Limb (tissue), 2 donors: ENCODE results near the gene FGR.

ENCODE experiments used
- DNase-seq, 2 donors: peaks; one replicate each; pipeline ENCODE4 v3.0.0-alpha.2; 2016; ENCODE audit errors: extremely low spot score in 2 of 2

The FGR gene

GRCh38 chr1:27589841-27590426 is 45.1 kb downstream of the FGR start:
- no peak for DNase-seq

- no peak for DNase-seq
Observed at GRCh38 chr1:27589441-27589840, 45.5 kb downstream of the FGR start.

- DNase-seq: no peak
Observed at GRCh38 chr1:27588256-27589232, 46.4 kb downstream of the FGR start.

DNA sequence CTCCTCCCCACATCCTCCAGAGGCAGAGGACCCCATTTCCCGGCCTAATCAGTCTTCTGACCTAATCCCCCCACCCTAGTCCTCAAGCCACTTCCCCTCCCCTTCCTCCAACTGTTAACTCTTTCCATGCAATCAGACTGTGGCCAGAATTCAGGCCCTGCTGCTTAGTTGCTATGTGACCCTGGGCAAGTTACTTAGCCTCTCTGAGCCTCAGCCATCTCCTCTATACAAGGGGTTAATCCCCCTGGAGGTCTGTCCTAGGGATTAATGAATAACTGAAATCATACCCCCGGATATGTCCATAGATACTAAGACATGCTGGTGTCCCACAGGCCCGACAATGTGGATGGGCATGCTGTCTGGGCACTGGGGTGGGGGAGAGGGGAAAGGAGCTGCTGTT is 49.3 kb downstream of the FGR start:
- no peak for DNase-seq

DNA sequence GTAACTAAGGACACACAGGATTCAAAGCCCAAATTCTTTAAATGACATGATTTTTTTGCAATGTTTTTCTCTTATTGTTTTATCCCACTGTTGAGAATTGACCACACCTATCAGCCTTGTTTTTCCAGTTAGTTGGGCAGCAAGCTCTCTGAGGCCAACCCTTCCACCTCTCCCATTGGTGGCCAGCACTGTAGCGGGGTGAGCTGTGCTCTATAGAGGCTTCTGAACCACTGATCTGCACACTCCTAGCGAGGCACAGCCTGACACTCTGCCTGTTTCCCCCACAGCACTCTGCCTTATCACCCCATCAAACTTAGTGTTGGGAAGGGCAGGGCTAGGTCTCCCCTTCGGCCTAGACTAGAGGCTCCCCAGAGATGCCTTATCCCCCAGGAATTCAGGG is 50.5 kb downstream of the FGR start:
- no peak for DNase-seq

GRCh38 chr1:27583479-27583878 is 51.5 kb downstream of the FGR start:
- no peak for DNase-seq

GRCh38 chr1:27581823-27582243 is 53.2 kb downstream of the FGR start:
- no peak for DNase-seq

- peak; percentile 36 to 65 for DNase-seq
Observed at GRCh38 chr1:27577504-27578188, 57.3 kb downstream of the FGR start.

- DNase-seq: no peak
Observed at GRCh38 chr1:27576806-27577227, 58.2 kb downstream of the FGR start.

- DNase-seq: peak in 1 of 2 donors; percentile 75
Observed at GRCh38 chr1:27575840-27576331, 59.1 kb downstream of the FGR start.

DNA sequence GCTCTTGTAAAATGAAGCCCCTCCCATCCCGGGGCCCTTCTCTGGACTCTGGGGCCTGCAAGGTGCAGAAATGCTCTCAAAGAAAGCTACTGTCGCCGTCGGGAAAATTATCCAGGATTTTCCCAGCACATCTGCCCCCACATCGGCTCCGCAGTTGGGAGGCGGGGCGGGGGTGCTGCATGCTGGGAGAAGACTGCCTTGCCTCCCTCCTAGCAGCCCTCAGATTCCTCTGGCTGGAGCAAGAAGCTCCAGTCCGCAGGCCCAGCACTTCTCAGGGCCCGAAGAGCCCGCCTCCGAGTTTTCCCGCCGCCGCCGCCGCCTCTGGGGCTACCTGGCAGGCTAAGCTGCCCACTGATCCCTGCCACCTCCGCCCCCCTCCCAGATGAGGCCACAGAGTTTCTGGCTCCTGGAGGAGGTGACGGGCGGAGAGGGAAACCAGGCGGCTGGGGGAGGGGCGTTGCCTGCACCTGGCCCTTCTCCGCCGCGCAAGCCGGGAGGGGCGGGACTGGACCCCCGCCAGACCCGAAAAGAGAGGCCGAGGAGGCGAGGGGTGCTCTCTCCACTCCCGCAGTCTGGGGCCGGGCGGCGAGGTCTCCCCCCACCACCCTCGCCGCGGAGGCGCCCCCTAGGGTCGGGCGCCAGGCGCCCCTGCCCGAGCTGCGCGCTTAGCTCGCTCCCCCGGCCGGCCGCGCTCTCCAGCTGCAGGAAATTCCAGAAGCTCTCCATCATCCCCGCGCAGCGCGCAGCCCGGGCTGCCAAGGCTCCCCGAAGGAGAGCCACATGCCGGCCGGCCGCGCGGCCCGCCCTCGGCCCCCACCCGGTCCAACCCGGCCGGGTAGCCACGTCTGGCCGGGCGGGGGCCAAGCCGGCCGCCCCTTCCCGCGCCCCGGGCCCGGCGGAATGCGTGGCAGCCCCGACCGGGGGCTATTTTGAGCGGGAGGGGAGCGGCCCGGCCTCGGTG is 59.8 kb downstream of the FGR start:
- DNase-seq: peak; percentile 76 to 87

DNA sequence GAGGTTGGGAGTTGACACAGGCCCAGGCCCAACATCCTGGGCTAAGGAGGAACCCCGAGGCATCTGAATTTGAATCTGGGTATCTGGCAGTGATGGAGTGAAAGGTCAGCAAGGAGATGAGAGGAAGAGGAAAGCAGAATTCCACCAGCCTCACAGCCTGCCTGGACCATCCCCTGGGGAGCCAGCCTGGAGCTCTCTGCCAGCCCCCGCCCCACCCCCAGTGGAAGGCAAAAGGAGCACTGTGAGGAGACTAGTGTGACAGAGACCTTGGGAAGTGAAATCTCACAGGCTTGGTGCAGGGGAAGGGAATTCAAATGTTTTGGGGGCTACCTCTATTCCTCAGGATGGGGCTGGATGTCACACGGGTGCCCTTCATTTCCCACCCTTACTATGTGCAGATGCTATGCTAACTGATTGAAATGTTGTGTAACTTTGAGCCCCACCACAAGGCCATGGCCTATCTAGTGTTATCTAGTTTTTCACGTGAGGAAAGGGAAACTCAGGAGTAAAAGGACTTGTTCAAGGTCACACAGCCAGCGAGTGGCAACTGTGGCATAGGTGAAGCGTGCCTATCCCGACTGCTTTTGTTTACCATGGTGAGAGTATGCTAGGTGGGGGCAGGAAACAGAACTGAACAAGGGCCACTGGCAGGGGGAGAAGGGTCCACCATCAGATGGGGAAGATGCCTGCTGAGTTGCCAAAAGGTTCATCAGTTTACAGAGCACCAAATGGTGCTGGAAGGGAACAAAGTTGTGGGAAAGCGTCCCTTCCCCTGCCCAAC is 60.8 kb downstream of the FGR start:
- DNase-seq: peak in 1 of 2 donors; percentile 34

GRCh38 chr1:27572679-27573426 is 62.1 kb downstream of the FGR start:
- peak in 1 of 2 donors; percentile 39 for DNase-seq

GRCh38 chr1:27572019-27572678 is 62.8 kb downstream of the FGR start:
- DNase-seq: peak in 1 of 2 donors; percentile 42

DNA sequence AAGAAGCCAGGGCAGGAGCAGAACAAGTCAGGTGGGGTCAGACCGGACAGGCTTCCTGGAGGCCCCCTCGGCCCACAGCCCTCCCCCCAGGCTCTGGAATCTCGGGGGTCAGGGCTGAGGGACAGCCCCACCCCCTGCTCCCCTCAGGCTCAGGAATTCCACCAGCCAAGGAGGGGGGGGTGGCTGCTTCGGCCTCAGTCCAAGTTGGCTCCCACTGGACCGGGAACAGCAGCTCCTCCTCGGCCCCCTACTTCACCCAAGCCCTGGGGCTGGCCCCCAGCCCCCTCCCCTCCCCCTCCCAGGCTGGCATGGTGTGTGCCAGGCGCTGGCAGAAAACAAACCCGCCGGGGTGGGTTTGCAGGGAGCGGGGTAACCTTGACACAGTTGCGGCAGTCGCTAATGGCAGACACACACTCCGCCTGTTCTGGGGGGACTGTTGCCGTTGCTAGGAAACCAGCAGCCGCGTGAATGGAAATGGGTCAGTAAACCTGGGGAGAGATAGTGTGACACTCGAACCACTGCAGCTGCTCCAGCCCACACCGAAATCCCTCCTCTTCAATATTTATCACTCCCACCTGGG is 63.5 kb downstream of the FGR start:
- peak; percentile 68 to 78 for DNase-seq

DNA sequence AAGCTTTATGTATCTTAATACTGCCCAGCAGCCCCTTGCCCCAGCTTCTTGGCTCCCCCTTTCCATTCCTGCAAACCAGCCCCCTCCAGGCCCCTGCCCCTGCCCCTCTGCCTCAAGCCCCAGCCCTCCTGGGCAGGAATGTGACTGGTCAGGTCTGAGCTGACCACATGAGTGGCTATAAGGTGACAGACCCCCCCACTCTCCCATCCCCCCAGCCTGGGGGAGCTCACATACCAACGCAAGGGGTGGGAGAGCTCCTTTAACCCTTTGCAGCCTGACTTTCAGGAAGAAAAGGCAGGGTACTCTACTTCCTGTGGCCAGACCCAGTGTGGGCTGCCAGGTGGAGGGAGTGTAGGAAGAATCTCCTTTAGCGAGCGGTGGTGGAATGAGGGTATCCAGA is 64.2 kb downstream of the FGR start:
- peak in 1 of 2 donors; percentile 43 for DNase-seq

GRCh38 chr1:27570356-27570755 is 64.6 kb downstream of the FGR start:
- DNase-seq: no peak
